Peyer's patch (tissue), 4 donors: Measurements from ENCODE around the gene MAPKAPK3. TPM values are rescaled to one million over a fixed set of nuclear protein-coding genes. Genes with fewer than 3 reads are reported as not detected.
"Not testable (repeated sequence)": the region's sequence is repeated elsewhere in the genome, so short reads cannot be mapped to it uniquely, and the experiment has no call there.

ENCODE experiments used
- DNase-seq, 3 donors: peaks; one replicate each; pipeline ENCODE4 v3.0.0-alpha.2; 2017 to 2019
- H3K27ac ChIP-seq, 4 donors: fragments of 200-600 bp; sonication (generic); one replicate each; pipeline ENCODE4 v1.5.1; 2016 to 2019
- H3K27me3 ChIP-seq, 2 donors: fragments of 200-600 bp; sonication (generic); one replicate each; pipeline ENCODE4 v1.5.1; 2019
- H3K36me3 ChIP-seq, 3 donors: fragments of 200-600 bp; sonication (generic); one replicate each; pipeline ENCODE4 v1.5.1; 2016 to 2019
- H3K4me1 ChIP-seq, 4 donors: fragments of 200-600 bp; sonication (generic); one replicate each; pipeline ENCODE4 v1.5.1; 2016 to 2019
- H3K4me3 ChIP-seq, 4 donors: fragments of 200-600 bp; sonication (generic); 1 replicate in 3 of 4; 2 replicates in 1 of 4; pipeline ENCODE4 v1.5.1; 2016 to 2019; ENCODE audit warnings: mild to moderate bottlenecking in 1 of 4
- H3K9me3 ChIP-seq, 4 donors: fragments of 200-600 bp; sonication (generic); one replicate each; pipeline ENCODE4 v1.5.1; 2016 to 2019; ENCODE audit warnings: mild to moderate bottlenecking in 1 of 4
- POLR2A ChIP-seq, 2 donors: fragments of 450-650 bp; IDR thresholded peaks; one replicate each; pipeline ENCODE4 v1.5.1; 2017; ENCODE audit warnings: antibody characterized with exemption in 2 of 2, mild to moderate bottlenecking in 2 of 2, moderate library complexity in 2 of 2
- total RNA-seq, 4 donors: library from RNA; depleted of rRNA; stranded (reverse); fragments of >200 nt; gene quantifications; one replicate each; pipeline ENCODE4 v1.1.0, GENCODE V29; 2016
- TF ChIP-seq, protein P1 (sequence below), 6 experiments: fragments of 450-650 bp in 4 of 6; fragments of 200-600 bp in 2 of 6; sonication (generic) in 1 of 6; IDR thresholded peaks; one replicate each; pipeline ENCODE4 v1.5.1; 2017 to 2019; ENCODE audit warnings: antibody characterized with exemption in 6 of 6, mild to moderate bottlenecking in 3 of 6, moderate library complexity in 1 of 6

MAPKAPK3 gene
- total RNA-seq, 4 donors from 2014 or later, result 25.6 to 44.0 (median 30.0) TPM

DNA sequence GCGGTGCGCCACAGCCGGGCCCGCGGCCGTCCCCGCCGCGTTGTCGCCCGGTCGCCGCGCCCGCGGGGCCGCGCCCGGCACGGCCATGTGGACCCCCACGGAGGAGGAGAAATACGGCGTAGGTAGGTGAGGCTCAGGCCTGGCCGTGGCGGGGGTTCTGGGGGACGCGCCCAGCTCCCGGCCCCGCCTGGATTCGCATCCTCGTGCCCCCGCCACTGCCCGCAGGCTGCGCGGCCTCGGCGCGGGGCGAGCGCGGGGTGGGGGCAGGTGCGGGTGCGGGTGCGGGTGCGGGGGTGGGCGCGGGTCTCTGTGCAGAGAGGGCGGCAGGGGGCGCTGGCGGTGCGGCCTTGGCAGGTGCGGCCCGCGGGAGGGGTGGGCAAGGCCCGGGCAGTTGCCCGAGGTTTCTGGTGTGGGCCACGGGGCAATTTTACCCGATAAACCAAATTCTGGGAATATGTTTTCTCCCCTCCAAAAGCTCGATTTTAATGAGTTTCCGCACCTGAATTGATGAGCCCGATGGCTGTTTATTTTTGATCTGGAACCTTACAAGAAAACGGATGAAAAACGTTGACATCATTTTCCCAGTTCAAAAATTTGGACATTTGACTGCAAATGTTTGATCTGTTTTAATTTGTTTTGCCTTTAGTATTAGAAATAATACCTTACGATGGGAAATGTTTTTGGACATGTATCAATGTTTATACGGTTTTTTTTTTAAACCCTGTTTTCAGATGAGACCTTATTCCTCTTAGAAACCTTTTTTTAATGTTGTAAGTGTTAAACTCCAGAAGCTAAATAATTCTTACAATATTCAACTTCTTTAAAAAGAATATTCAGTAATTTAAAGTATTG lies 58.5 kb downstream of the MAPKAPK3 start:
- TF ChIP-seq POLR2A (IDR thresholded peaks at IDR 0.05), result no peak
- TF ChIP-seq, protein P1, sequence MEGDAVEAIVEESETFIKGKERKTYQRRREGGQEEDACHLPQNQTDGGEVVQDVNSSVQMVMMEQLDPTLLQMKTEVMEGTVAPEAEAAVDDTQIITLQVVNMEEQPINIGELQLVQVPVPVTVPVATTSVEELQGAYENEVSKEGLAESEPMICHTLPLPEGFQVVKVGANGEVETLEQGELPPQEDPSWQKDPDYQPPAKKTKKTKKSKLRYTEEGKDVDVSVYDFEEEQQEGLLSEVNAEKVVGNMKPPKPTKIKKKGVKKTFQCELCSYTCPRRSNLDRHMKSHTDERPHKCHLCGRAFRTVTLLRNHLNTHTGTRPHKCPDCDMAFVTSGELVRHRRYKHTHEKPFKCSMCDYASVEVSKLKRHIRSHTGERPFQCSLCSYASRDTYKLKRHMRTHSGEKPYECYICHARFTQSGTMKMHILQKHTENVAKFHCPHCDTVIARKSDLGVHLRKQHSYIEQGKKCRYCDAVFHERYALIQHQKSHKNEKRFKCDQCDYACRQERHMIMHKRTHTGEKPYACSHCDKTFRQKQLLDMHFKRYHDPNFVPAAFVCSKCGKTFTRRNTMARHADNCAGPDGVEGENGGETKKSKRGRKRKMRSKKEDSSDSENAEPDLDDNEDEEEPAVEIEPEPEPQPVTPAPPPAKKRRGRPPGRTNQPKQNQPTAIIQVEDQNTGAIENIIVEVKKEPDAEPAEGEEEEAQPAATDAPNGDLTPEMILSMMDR (IDR thresholded peaks at IDR 0.05), result peak in 2 of 6 experiments; percentile 10 to 23
- Histone ChIP-seq H3K27me3 (peaks cover 0 to 6% of the 10 kb centered on the region in 2 donors), H3K9me3 (no peaks in the 10 kb centered on the region), H3K36me3 (no peaks in the 10 kb centered on the region), H3K4me3 (peak overlapping the region; percentile 30 to 61 (median 52)), H3K4me1 (peaks cover 0 to 11% (median 6%) of the 10 kb centered on the region in 4 donors), H3K27ac (no peak overlapping the region)
- peak in 2 of 3 donors; percentile 25 to 60 for DNase-seq

DNA sequence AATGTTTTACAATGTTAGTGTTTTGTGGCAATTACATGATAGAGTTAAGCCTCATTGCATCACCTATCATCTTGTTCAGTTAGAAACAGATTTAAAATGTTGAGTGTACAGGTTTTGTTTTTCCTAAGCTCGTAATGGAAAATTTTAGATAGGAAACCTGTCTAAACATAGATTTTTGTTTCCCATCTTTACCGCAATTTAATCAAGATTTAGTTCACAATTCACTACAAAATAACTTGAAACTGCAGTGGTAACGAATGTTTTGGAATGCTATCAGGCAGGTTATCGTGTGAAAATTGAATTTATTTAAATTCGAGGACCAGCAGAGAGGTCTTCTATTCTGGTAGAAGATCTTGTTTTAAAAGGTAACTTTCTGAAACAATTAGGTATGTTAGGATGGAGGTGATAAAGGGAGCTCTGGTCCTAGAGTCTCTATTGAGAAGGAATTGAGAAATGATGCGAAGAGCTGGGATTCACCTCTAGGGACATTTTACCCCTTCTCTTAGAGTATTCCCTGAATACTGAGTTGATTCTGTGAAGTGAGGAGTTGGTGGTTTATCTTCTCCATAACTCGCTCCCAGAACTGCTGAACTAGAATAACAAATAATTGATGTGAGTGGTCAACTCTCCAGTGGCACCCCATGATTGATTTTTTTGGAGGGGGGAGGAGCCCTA lies 59.2 kb downstream of the MAPKAPK3 start:
- Histone ChIP-seq H3K9me3 (no peaks in the 10 kb centered on the region), H3K27ac (no peak overlapping the region), H3K4me1 (peaks cover 0 to 11% (median 6%) of the 10 kb centered on the region in 4 donors), H3K4me3 (no peak overlapping the region), H3K27me3 (peaks cover 0 to 6% of the 10 kb centered on the region in 2 donors), H3K36me3 (no peaks in the 10 kb centered on the region)
- no peak for DNase-seq
- TF ChIP-seq, protein P1 (IDR thresholded peaks at IDR 0.05), result no peak
- no peak for TF ChIP-seq POLR2A (IDR thresholded peaks at IDR 0.05)

DNA sequence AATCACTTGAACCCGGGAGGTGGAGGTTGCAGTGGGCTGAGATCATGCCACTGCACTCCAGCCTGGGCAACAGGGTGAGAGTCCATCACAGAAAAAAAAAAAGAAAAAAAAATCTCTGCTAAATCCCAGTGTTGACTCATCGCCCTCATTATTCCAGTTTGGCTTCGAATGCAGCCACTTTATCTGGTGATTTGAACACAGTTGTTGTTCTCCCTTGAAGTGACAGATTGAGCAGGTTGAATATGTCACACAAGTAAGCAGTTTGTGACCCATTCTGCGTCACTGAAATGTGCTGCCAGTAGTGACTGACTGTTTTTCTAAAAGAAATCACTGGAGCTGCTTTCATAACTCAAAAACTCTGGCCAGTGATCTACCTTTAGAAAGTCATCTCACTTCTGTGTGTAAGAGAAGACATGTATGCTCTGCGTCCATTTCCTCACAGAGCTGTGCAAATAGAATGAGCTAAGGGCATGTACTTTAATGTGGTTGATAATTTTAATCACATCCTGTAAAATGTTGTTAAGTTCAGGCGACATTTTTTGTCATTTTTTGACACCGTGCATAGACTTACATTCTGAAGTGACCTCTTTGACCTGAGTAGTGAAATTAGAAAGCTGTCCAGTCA lies 70.3 kb downstream of the MAPKAPK3 start:
- Histone ChIP-seq H3K4me3 (no peak overlapping the region), H3K27ac (no peak overlapping the region), H3K9me3 (no peaks in the 10 kb centered on the region), H3K4me1 (no peaks in the 10 kb centered on the region), H3K27me3 (no peaks in the 10 kb centered on the region), H3K36me3 (no peaks in the 10 kb centered on the region)
- TF ChIP-seq POLR2A (IDR thresholded peaks at IDR 0.05), result no peak
- TF ChIP-seq, protein P1 (IDR thresholded peaks at IDR 0.05), result no peak
- DNase-seq, result no peak

DNA sequence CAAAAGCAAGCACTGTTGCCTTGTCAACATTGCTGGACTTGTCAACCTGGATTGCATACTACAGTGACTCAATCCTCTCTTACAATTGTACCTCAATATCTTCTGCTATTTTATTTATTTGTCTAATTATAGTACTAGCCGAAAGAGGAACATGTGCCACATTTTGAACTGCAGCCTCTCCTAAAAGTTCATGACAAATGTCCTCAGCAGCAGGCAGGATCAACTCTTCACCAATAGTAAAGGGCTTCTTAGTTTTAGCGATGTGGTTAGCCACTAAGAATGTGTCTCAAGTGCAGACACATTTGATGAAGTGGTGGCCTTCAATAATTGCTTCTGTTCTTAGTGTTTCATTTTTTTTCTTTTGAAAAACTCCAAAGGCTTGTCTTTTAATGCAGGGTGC lies 71.0 kb downstream of the MAPKAPK3 start:
- TF ChIP-seq, protein P1 (IDR thresholded peaks at IDR 0.05), result no peak
- no peak for TF ChIP-seq POLR2A (IDR thresholded peaks at IDR 0.05)
- Histone ChIP-seq H3K4me1 (no peaks in the 10 kb centered on the region), H3K27ac (no peak overlapping the region), H3K9me3 (no peaks in the 10 kb centered on the region), H3K4me3 (no peak overlapping the region), H3K36me3 (no peaks in the 10 kb centered on the region), H3K27me3 (no peaks in the 10 kb centered on the region)
- no peak for DNase-seq

DNA sequence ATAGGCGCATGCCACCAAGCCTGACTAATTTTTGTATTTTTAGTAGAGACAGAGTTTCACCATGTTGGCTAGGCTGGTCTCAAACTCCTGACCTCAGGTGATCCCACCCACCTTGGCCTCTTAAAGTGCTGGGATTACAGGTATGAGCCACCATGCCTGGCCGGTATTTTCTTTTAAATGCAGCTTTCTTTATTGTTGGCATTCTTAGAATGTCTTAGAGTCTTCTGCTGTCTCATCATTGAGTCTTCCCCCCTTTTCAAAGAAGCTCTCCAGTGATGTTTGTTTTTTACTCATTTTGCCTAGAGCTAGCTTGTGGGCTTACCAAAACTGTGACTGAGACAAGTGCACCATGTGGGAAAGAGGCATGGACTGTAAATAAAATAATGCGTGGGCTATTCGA lies 71.7 kb downstream of the MAPKAPK3 start:
- not testable (repeated sequence) for H3K27me3 ChIP-seq, DNase-seq, H3K27ac ChIP-seq, H3K4me3 ChIP-seq, H3K4me1 ChIP-seq, H3K36me3 ChIP-seq, H3K9me3 ChIP-seq

DNA sequence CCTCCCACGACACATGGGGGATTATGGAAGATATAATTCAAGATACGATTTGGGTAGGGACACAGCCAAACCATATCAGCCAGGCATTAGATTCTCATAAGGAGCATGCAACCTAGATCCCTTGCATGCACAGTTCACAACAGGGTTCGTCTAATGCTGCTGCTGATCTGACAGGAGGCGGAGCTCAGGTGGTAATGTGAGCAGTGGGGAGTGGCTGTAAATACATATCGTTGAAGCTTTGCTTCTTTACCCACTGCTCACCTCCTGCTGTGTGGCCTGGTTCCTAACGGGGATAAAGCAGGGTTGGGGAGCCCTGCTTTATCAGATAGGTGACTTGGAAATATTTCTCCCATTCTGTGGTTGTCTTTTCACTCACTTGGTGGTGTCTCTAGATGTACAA lies 72.6 kb downstream of the MAPKAPK3 start:
- Histone ChIP-seq H3K4me1 (no peaks in the 10 kb centered on the region), H3K4me3 (no peak overlapping the region), H3K27ac (no peak overlapping the region), H3K27me3 (no peaks in the 10 kb centered on the region), H3K36me3 (no peaks in the 10 kb centered on the region), H3K9me3 (no peaks in the 10 kb centered on the region)
- DNase-seq, result no peak
- no peak for TF ChIP-seq POLR2A (IDR thresholded peaks at IDR 0.05)
- TF ChIP-seq, protein P1 (IDR thresholded peaks at IDR 0.05), result no peak
